Endodermal cell (in vitro differentiated cells): ENCODE results near the gene CD6. TPM values are rescaled to one million over a fixed set of nuclear protein-coding genes. Genes with fewer than 3 reads are reported as not detected.

Source experiments
- DNase-seq: peaks from one replicate; pipeline ENCODE4 v3.0.0-alpha.2; 2017
- H3K27ac ChIP-seq: 2 replicates; pipeline ENCODE4 v1.5.1; 2013; ENCODE audit warnings: mild to moderate bottlenecking, low read depth, low read length, moderate library complexity
- H3K27me3 ChIP-seq: 2 replicates; pipeline ENCODE4 v1.6.1; 2013; ENCODE audit warnings: mild to moderate bottlenecking, low read length, moderate library complexity; ENCODE audit not compliant: insufficient read depth, control insufficient read depth, poor library complexity, severe bottlenecking
- H3K36me3 ChIP-seq: 2 replicates; pipeline ENCODE4 v1.7.0; 2013; ENCODE audit warnings: mild to moderate bottlenecking, low read length, moderate library complexity; ENCODE audit not compliant: control insufficient read depth, insufficient read depth
- H3K4me1 ChIP-seq: one replicate; pipeline ENCODE4 v1.7.0; 2013; ENCODE audit warnings: low read length; ENCODE audit not compliant: control insufficient read depth, insufficient read depth
- H3K4me3 ChIP-seq: 2 replicates; pipeline ENCODE4 v1.5.1; 2013; ENCODE audit warnings: mild to moderate bottlenecking, low read length, moderate library complexity
- H3K9ac ChIP-seq: 2 replicates; pipeline ENCODE4 v1.6.1; 2013; ENCODE audit warnings: mild to moderate bottlenecking, low read length, moderate library complexity; ENCODE audit not compliant: poor library complexity, severe bottlenecking; ENCODE audit errors: extremely low read depth
- H3K9me3 ChIP-seq: 2 replicates; pipeline ENCODE4 v1.6.1; 2013; ENCODE audit warnings: mild to moderate bottlenecking, low read length, moderate library complexity; ENCODE audit not compliant: control insufficient read depth
- H3K27ac Mint-ChIP-seq: 2 replicates; pipeline ENCODE4 v1.8.0; 2020; ENCODE audit warnings: mixed read lengths
- H3K27me3 Mint-ChIP-seq: 2 replicates; pipeline ENCODE4 v1.8.0; 2021; ENCODE audit warnings: mild to moderate bottlenecking, mixed read lengths; ENCODE audit not compliant: insufficient read depth
- H3K36me3 Mint-ChIP-seq: 2 replicates; pipeline ENCODE4 v1.8.0; 2020; ENCODE audit warnings: low read depth, mixed read lengths
- H3K4me1 Mint-ChIP-seq: 2 replicates; pipeline ENCODE4 v1.8.0; 2020; ENCODE audit warnings: mixed read lengths
- H3K4me3 Mint-ChIP-seq: 2 replicates; pipeline ENCODE4 v1.8.0; 2020; ENCODE audit warnings: mild to moderate bottlenecking, moderate library complexity, mixed read lengths
- H3K9me3 Mint-ChIP-seq: 2 replicates; pipeline ENCODE4 v1.8.0; 2020; ENCODE audit warnings: mild to moderate bottlenecking, mixed read lengths
- CTCF ChIP-seq: fragments of 200-600 bp; sonication (generic); conservative IDR thresholded peaks from 2 replicates; pipeline ENCODE4 v1.5.0; 2021; ENCODE audit warnings: antibody characterized with exemption, mild to moderate bottlenecking
- WGBS, 2 experiments: methylation state at CpG; one replicate each; pipeline versions ENCODE4 v1.1.5 to v1.1.7; 2013; ENCODE audit warnings: missing lambda C conversion rate in 2 of 2, mixed read lengths in 1 of 2; ENCODE audit not compliant: insufficient coverage in 1 of 2, insufficient read length in 1 of 2; 5-methylcytosine and 5-hydroxymethylcytosine counted together
- total RNA-seq, 2 donors: library from RNA; stranded (reverse); fragmentation: NEBNext Ultra II Directional in 1 of 2; extraction: Animal tissue kit (Norgen Biotek cat#: 25700) in 1 of 2; gene quantifications; 2 replicates in 1 of 2; 3 replicates in 1 of 2; pipeline ENCODE4 v1.2.1, GENCODE V29; 2021

Gene CD6
- total RNA-seq, 2 donors from 2014 or later = 1.5 to 1.6 TPM

GRCh38 chr11:60942219-60942618 lies 29.3 kb upstream of the CD6 start:
- Histone ChIP-seq H3K9me3 (no peaks in the 10 kb centered on the region), H3K27ac (no peak overlapping the region), H3K4me1 (no peaks in the 10 kb centered on the region), H3K9ac (no peak overlapping the region), H3K4me3 (no peak overlapping the region), H3K27me3 (peaks cover 6% of the 10 kb centered on the region), H3K36me3 (no peaks in the 10 kb centered on the region)
- Mint-ChIP-seq H3K9me3 (no peaks in the 10 kb centered on the region), H3K4me1 (peaks cover 2% of the 10 kb centered on the region), H3K27me3 (peaks cover 13% of the 10 kb centered on the region), H3K36me3 (no peaks in the 10 kb centered on the region), H3K27ac (no peak overlapping the region), H3K4me3 (no peak overlapping the region)
- 77 to 100% methylated on average over 2 to 4 of the region's 4 CpGs for WGBS, 2 experiments
- no peak for DNase-seq
- TF ChIP-seq CTCF = no peak

- H3K4me1 Mint-ChIP-seq = peaks cover 2% of the 10 kb centered on the region
- H3K9ac ChIP-seq = no peak overlapping the region
Measured at GRCh38 chr11:60942970-60943565, 28.4 kb upstream of the CD6 start.

GRCh38 chr11:60944490-60945294 lies 26.8 kb upstream of the CD6 start:
- Mint-ChIP-seq H3K9me3 (no peaks in the 10 kb centered on the region), H3K36me3 (no peaks in the 10 kb centered on the region), H3K4me1 (no peaks in the 10 kb centered on the region), H3K4me3 (no peak overlapping the region), H3K27ac (no peak overlapping the region), H3K27me3 (peaks cover 29% of the 10 kb centered on the region)
- peak; percentile 74 for TF ChIP-seq CTCF
- Histone ChIP-seq H3K4me3 (no peak overlapping the region), H3K27me3 (peaks cover 18% of the 10 kb centered on the region), H3K4me1 (no peaks in the 10 kb centered on the region), H3K27ac (no peak overlapping the region), H3K9ac (no peak overlapping the region), H3K9me3 (no peaks in the 10 kb centered on the region), H3K36me3 (no peaks in the 10 kb centered on the region)
- 85 to 95% methylated on average over 5 to 11 of the region's 11 CpGs for WGBS, 2 experiments
- peak; percentile 71 for DNase-seq

More at GRCh38 chr11:60942970-60943565, 28.4 kb upstream of the CD6 start:
- Histone ChIP-seq H3K4me1 (no peaks in the 10 kb centered on the region), H3K36me3 (no peaks in the 10 kb centered on the region), H3K27ac (no peak overlapping the region), H3K9me3 (no peaks in the 10 kb centered on the region), H3K27me3 (peaks cover 6% of the 10 kb centered on the region), H3K4me3 (no peak overlapping the region)
- Mint-ChIP-seq H3K9me3 (no peaks in the 10 kb centered on the region), H3K27me3 (peaks cover 15% of the 10 kb centered on the region), H3K36me3 (no peaks in the 10 kb centered on the region), H3K4me3 (no peak overlapping the region), H3K27ac (no peak overlapping the region)
- no peak for TF ChIP-seq CTCF
- DNase-seq = no peak
- 90 to 94% methylated on average over 8 to 9 of the region's 9 CpGs for WGBS, 2 experiments
